Fibroblast of upper back skin (primary cell): Measurements from ENCODE around the gene CAMTA1.
"Not testable (repeated sequence)": the region's sequence is repeated elsewhere in the genome, so short reads cannot be mapped to it uniquely, and the experiment has no call there.

ENCODE experiments used
- DNase-seq: peaks from one replicate; pipeline ENCODE4 v3.0.0-alpha.2; 2013

The CAMTA1 gene

DNA sequence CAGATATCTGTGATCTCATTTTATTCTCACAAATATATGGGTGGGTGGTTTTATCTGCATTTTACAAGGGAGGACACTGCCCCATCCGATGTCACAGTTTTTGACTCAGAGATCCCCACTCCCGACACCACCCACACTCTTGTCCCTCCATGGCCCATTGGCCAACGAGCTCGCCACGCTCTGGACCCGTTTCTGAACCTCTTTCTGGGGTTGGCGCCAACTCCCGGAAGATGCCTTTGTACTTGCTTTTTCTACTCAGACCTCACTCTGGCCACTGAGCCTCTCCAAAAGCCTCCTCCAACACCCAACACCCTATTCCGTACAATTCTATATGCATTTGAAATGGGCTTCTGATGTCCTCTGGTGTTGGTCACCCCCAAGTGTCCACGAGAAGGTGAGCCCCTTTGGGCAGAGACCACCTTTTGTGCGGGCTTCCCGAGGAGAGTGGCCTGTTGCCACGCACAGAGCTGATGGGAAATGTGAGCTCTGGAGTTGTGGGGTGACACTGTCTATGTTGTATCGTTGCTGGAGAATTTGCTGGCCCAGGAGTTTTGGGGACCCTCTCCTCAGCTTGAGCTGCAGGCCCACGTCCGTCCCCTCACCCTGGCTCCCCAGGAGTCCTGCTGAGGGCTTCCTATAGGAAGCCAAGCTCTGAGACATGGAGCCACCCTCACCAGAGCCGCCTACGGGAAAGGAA is 618.9 kb downstream of the CAMTA1 start:
- no peak for DNase-seq

DNA sequence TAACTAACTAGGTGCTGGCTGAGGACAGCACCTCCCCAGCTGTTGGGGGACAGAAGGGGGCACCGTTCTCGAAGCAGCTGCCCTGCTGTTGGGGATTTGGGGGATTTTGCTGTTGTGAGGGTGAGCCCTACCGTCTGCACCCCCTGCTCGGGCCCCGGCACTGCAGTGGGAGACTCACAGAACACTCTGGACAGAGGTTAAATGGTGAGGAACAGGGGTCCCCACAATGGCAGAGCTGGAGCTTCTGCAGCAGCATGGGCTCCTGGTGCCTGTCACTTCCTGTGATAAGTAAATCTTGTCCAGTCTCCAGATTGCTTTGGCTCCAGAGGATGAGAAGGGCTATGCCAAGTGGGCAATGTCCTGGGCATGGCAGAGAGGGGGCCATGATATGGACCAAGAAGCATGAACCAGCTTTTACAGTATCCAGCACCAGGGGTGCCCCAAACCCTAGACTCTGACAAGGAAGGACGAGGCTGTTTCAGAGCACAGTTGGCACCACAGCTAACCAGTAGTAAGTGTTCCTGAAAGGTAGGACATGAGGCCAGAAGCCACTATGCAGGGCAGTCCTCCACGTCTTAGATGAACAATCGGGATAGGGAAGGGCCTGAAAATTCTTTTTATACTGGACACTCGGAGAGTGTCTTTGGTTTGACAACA is 620.7 kb downstream of the CAMTA1 start:
- no peak for DNase-seq

DNA sequence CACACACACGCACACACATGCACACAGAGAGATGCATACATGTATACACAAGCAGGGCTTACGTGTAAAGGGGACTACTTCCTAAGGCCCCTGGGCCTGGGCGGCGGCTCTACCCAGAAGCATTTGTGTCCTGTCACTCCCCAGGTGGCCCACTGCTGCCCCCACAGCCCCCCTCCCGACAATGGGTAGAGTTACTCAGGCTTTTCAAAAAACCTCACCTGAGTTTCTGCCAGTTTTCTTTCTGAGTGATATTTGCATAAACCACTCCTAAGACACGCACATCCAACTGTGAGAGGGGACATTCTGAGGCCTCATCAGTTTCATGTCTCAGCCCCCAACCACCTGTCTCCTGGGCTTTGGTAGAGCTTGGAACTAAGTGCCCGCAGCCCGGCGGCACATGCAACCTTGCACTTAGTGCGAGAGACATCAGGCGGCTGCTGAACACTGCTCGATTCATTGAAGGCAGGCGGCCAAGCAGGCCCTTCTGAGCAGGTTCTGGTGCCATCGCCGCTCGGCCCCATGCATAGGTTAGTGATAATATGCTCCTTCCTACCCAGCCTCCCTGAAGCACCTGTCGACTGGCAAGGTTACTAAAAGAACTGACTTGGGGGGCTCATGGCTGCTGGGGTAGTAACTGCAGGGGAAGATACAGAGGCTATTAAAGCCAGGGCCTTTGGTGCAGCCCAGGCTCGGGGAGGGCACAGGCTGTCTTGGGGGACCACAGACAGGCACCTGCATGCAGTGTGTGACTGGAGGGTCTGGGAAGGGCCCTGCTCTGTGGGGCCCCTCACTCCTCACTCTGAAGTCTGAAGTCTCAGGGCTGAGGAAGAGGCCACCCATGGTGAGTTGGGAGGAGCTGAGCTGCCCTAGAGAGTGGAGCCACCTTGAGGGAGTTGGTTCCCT is 621.6 kb downstream of the CAMTA1 start:
- no peak for DNase-seq

DNA sequence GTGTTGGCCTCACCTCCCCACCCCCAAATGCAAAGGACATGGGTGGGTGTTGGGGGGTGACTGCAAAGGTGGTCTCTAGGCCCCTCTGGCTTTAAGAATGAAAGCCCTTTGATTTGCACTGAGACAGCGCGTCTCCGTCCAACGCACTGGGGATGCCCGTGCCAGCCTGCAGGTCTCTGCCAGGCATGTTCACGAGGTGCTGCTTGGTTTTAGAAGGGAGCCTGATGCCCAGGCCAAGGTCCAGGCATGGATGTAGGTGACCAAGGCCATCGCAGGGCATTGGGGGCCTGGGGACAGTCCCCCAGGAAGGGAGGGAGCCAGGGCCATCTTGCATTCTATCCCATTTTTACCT is 622.3 kb downstream of the CAMTA1 start:
- DNase-seq, result no peak

DNA sequence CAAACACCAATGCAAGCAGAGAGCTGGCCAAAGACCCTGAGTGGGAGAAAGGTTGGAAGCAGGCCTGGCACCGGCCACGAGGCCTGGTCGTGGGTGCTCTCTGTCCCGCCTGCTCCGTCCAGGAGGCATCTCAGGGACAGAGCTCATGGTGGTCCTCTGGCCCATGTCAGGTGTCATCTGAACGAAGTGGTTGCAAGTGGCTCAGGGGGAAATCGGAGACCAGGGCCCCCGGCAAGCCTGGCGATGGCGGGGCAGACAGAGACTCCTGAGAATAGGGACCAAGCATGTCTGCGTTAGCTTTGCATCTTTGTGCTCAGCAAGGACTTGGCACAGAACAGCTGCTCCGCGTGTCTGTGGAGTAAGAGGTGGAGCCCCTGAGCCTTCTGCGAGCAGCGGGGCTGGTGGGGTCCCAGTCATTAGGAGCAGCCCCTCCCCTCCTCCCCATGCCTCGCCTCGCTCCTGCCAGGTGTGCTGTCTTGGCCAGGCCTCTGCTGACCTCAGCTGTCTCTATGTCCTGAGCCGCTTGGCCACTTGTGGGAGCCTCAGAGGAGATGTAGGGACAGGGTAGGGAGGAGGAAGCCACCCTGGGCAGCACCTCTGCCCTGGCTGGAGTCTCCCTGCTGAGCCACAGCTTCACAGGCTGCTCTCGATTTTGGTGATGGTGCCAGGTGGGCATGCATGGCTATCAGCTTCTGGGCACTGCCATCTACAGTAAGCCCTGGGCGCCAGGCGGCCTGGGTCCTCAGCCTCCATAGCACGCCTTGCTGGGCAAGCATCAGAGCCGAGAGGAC is 622.9 kb downstream of the CAMTA1 start:
- no peak for DNase-seq

DNA sequence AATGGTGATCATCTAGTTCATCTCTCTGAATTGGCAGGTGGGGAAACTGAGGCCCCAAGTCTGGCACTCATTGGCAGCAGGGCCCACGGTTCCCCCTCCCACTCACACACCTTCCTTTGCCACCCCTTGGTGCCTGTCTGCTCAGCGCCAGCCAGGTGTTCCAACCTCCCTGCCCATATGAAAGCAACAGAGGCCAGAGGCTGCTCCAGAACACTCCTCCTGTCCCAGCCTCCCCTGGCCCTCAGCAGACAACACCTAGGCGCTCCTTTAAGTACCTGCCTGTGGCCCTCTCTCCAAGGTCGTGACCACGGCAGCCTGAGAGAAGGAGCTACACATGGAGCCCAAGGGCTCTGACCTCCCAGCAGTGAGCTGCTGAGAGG is 623.5 kb downstream of the CAMTA1 start:
- no peak for DNase-seq

DNA sequence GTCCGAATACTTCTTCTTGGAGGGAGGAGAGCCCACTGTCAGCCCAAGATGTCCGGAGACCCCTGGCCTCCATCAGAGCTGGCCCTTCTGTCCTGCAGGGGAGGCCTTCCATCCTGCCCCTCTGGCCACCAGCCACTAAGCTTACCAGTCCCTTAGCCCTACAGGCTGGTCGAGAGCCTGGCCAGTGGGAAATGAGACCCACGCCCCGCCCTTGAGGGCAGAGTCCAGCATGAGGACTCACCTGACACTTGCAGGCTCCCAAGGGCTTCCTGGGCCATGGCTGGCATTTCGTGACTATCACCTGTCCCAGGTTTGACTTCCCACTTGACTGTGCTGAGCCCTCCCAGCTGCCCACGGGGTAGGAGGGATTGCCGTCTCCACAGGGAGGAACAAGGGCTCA is 624.0 kb downstream of the CAMTA1 start:
- no peak for DNase-seq

DNA sequence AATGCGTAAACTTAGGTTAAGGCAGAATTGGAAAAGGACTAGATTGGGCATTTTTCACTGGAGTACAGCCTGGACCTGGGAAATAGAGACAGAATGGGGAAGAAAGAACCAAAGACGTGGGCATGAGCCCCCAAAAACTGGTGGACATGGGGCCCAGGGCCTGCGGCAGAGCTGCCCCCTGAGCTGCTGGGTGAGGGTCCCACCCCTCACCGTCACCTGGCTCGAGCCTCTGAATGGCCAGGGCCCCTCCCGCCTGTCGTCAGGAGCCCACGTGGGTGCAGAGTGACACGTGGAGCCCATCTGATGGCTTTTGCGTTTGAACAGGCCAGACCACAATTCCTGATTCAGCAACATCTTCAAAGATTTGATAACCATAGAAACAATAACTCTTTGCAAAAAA is 624.9 kb downstream of the CAMTA1 start:
- DNase-seq, result no peak

DNA sequence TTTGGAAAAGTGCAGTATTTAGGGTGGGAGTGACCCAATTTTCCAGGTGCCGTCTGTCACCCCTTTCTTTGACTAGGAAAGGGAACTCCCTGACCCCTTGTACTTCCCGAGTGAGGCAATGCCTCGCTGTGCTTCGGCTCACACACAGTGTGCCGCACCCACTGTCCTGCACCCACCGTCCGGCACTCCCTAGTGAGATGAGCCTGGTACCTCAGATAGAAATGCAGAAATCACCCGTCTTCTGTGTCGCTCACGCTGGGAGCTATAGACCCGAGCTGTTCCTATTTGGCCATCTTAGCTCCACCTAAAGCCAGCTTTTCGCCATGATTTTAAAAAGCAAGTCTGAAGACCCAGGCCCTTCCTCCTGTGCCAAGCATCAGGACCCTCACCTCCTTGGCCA is 632.4 kb downstream of the CAMTA1 start:
- not testable (repeated sequence) for DNase-seq

DNA sequence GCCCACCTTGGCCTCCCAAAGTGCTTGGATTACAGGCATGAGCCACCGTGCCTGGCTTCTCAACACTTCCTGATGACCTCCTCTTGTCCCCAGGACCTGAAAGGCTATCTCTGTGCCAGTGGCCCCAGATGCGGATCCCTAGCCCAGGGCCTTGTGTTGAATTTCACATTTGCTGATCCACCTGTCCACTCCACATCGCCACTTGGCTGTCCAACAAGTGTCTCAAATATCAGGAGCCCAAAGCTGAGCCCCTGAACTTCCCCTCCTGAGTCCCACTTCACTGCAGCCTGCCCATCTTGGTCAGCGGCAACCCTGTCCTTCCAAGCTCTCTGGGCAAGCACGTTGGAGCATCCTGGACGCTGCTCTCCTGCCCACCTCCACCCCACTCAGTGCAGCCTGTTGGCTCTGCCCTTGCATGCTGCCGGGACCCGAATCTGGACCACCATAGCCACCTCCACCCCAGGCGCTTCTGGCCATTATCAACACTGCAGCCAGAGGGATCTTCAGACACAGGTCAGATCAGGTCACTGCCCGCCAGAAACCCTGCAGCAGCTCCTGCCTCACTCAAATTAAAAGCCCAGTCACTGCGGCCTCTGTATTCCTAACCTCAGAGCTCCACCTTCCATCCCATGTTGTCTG is 633.3 kb downstream of the CAMTA1 start:
- DNase-seq, result no peak

DNA sequence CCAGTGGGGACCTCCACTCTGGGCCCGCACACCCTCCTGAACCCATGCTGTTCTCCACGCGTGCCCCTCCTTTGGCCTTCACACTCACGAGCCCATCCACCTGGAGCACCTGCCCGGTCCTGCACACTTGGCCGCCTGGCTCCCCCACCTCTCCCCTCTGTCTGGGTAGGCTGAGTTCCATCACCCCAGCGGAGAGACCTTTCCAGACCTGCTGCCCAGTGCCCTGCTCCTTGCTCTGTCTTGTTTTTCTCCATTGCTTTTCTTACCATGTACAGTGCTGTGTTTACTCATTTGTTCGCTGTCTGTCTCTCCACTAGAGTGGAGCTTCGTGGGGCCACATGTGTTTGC is 634.8 kb downstream of the CAMTA1 start:
- no peak for DNase-seq

DNA sequence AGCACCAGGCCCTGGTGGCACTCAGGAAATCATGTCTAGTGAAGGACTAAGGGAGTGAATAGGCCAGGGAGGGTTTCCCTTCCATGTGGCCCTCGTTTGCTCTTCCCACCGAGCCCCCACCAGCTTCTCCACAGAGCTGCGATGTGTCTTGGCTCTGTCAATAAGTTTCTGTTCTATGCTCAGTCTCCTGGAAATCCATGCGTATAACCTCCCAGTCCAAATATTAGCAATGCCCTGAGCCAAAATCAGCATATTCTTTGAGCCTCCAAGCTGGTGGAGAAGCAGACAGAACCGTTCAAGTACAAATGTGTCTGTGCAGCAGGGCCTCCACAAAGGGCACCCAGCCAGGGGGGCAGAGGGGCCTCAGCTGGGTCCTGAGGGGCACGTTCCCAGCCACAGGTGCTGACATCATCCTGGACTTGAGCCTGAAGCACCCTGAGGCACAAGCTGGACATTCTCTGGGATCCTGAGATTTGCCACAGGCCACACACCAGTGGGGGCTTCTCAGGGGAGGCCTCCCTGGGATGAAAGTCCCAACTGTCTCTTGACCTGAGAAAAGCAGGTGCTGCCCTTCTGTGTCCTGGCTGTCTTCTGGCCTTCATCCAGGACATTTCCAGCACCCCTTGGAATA is 635.3 kb downstream of the CAMTA1 start:
- DNase-seq, result no peak

DNA sequence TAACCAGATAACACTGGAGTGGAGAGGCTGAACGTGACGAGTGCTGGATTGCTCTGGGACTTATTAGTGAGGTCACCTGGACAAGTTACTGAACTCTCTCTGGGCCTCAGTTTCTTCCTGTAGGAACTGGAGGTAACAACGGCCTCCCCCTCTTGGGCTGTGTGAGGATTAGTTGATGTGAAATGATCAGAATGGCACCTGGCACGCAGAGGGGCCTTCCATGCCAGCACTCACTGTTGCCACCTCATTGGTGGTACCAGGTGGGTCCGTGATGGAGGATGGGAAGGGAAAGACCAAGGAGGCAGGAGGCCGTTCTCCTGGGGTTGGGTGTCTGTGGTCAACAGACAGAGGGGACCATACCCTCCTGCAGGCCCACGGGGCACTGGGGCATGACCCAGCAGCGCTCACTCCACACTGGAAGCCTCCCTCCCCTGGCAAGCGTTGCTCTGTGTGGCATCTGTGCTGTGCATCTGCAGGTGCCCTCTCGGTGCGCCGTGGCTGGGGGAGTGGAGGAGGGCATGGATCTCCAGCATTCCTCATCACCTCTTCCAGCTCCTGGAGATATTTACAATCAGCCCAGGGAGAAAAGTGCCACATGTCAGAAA is 636.3 kb downstream of the CAMTA1 start:
- no peak for DNase-seq

DNA sequence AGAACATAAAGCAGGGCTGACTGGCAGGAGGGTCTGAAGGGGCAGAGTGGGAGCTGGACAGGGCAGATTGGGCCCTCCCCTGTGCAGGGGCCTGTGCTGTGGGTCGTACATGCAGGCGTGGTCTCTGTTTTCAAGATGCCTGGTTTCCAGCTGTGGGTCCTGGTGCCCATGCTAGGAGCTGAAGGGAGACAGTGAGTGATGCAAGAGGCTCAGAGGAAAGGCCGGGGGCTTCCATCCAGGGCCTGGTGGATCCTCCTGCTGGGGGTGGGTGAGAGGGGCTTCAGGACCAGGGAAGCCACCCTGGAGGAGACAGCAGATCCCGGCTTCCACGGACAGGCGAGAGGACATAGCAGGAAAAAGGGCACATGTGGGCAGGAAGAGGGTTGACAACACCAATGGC is 636.8 kb downstream of the CAMTA1 start:
- no peak for DNase-seq

DNA sequence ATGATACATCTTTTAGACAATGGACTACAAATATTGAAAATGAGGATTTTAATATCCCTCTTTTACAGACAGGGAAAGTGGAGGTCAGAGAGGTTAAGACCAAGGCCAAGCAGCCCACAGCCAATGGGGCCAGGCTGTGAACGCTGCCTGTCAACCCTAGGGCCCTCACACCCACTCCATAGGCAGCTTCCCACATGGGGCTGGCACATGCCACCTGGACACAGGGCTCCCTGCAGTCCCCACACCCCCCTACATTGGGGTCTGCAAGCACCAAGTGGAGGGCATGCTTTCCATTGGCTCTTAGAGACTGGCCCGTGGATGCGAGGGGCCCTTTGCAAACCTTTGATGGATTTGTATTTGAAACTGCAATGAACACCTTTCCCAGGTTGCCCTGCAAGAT is 637.3 kb downstream of the CAMTA1 start:
- no peak for DNase-seq

DNA sequence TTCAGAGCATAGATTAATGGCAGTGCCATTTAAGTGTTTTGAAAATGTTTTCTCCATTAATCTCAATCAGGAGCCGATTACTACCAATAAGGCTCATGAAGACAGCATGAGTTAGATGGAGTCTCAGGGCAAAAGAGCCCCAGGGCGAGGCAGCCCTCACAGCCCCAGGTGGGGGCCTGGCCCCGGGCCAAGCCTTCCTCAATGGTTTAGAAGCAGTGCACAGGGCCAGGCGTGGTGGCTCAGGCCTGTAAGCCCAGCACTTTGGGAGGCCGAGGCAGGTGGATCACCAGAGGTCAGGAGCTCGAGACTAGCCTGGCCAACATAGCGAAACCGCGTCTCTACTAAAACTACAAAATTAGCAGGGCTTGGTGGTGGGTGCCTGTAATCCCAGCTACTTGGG is 637.7 kb downstream of the CAMTA1 start:
- DNase-seq, result no peak

DNA sequence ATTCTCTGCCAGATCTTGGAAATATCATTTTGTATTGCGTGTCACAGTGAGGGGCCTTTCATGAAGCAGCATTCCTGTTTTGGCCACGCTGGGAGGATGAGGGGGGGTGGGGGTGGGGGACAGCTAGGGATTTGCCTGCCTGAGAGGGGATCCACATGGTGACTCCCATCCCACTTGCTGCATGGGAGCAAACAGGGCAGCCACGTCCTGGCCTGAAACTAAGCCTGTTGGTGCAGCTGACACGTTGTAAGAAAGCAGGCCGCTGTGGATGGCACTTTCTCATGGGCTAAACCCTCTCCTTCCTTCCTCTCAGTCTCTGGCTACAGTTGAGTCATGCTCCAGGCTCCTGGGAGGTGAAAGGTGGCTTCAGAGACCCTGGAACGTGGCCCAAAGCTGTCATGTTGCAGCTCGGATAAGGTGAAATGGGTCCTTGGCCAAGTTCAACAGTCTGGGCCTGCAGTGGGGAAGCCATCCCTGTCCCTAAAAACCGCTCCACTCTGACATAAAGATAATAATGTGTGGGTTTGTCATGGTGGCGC is 639.2 kb downstream of the CAMTA1 start:
- peak; percentile 8 for DNase-seq

DNA sequence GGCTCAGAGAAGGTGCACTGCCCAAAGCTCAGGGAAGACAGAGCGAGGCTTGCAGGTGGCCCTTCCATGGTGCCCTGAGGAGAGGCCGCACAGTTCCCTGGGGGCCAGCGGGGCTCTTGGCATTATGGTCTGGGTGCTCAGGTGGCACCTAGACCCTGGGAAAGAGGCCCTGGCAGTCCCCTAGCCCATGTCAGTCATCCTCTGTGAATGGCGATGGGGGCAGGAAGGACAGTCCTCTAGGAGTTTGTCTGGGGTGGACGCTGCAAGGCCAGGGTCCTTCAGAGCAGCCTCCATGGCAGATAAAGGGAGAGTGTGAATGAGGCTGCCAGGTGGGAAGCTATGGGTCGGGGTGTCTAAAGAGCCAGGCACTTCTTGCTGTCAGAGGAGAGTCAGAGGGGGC is 640.0 kb downstream of the CAMTA1 start:
- no peak for DNase-seq

DNA sequence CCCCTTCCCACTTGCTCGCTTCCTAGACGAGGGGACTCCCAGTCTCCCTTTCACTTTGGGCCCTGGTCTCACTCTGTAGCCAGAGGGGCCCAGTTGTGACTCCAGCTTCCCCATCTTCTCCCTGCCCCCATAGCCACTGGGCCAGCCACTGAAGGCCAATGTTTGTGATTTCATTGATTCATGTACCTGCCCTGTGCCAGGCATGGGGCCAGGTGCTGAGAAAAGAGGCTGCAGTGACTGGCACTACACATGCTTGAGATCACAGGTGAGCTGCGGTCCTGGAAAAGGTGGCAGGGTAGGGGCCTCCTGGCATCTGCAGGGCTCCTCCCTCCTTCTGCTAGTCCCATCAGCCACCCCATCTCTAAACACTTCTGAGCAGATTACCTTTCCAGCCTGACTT is 640.5 kb downstream of the CAMTA1 start:
- no peak for DNase-seq

DNA sequence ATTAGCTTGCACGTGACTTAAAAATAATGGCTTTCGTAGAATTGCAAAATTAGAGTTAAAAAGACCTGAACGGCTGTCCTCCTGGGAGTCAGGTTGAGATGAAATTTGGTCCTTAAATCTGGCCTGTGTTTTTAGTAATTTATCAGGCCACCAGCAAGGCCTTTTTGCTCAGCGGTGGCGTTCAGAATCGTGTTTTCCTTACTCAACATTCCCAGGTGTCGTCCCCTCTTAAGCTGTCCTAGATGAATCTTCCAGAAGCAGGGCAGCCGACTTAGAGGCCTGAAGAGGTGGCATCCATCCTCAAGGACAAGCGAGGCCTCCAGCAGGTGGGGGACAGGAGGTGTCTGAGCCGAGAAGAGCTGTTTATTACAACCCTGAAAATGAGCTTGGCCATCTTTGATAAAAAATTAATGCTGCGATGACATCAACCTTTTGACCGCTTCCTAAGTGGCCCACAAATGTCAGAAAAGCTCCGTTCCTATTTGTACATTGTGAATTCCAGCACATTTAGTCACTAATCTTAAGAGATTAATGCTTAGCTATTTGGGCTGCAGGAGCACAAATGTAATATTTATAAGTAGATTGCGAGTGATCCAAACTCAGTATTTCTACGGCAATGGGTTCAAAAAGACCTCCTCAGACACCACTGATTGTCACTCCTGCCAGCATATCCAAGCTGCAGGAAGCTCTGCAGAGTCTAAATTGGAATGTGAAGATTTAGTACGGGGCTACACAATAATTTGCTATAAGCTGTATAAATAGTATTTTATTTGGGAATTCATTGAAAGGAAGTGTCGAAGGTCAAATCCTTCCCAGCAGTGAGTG is 641.7 kb downstream of the CAMTA1 start:
- DNase-seq, result peak; percentile 28
